ENCODE data around the gene MRI1.
"Not testable (repeated sequence)": the region's sequence is repeated elsewhere in the genome, so short reads cannot be mapped to it uniquely, and the experiment has no call there.

MRI1 gene

GRCh38 chr19:13764101-13764807 lies at the start of gene MRI1:
TSS of gene MRI1 (plus strand) at chr19:13764522. CDS start at chr19:13764589, 67 bp downstream.
- DNase-seq = no peak

- DNase-seq = no peak
Measured at GRCh38 chr19:13717194-13717643, 47.1 kb upstream of the MRI1 start.

- DNase-seq = peak; percentile 86
Measured at GRCh38 chr19:13718733-13719132, 45.6 kb upstream of the MRI1 start.

GRCh38 chr19:13722146-13722545 lies 42.2 kb upstream of the MRI1 start:
- DNase-seq = no peak

- no peak for DNase-seq
Measured at GRCh38 chr19:13723206-13723605, 41.1 kb upstream of the MRI1 start.

GRCh38 chr19:13726323-13726722 lies 38.0 kb upstream of the MRI1 start:
- no peak for DNase-seq

GRCh38 chr19:13727798-13728197 lies 36.5 kb upstream of the MRI1 start:
- no peak for DNase-seq

GRCh38 chr19:13729859-13730258 lies 34.5 kb upstream of the MRI1 start:
- no peak for DNase-seq

GRCh38 chr19:13731147-13731964 lies 33.0 kb upstream of the MRI1 start:
- peak; percentile 37 for DNase-seq

GRCh38 chr19:13732337-13732736 lies 32.0 kb upstream of the MRI1 start:
- no peak for DNase-seq

- DNase-seq = no peak
Measured at GRCh38 chr19:13734751-13735150, 29.6 kb upstream of the MRI1 start.

- DNase-seq = no peak
Measured at GRCh38 chr19:13738073-13738472, 26.2 kb upstream of the MRI1 start.

- no peak for DNase-seq
Measured at GRCh38 chr19:13741893-13742292, 22.4 kb upstream of the MRI1 start.

- DNase-seq = no peak
Measured at GRCh38 chr19:13742756-13743155, 21.6 kb upstream of the MRI1 start.

GRCh38 chr19:13744174-13744573 lies 20.1 kb upstream of the MRI1 start:
- DNase-seq = no peak

GRCh38 chr19:13747098-13747453 lies 17.2 kb upstream of the MRI1 start:
- no peak for DNase-seq

- DNase-seq = no peak
Measured at GRCh38 chr19:13748169-13748828, 16.0 kb upstream of the MRI1 start.

- no peak for DNase-seq
Measured at GRCh38 chr19:13751436-13751835, 12.9 kb upstream of the MRI1 start.

- DNase-seq = not testable (repeated sequence)
Measured at GRCh38 chr19:13753622-13754021, 10.7 kb upstream of the MRI1 start.

GRCh38 chr19:13756210-13756609 lies 8.1 kb upstream of the MRI1 start:
- no peak for DNase-seq

GRCh38 chr19:13757805-13758772 lies 6.2 kb upstream of the MRI1 start:
- no peak for DNase-seq

- DNase-seq = no peak
Measured at GRCh38 chr19:13758795-13759194, 5.5 kb upstream of the MRI1 start.

GRCh38 chr19:13761423-13761822 lies 2.9 kb upstream of the MRI1 start:
- DNase-seq = no peak

All from NCI-H1436 treated with DMSO at 0.1 percent for 48 hours (cell line).